22Rv1 (cell line): ENCODE measurements around the gene PDE8B.

ENCODE experiments used
- ZFX ChIP-seq: fragments of 450-650 bp; IDR thresholded peaks from 2 replicates; pipeline ENCODE4 v1.6.1; 2017; ENCODE audit warnings: antibody characterized with exemption, borderline replicate concordance
- TF ChIP-seq, protein P1 (sequence below): fragments of 450-650 bp; IDR thresholded peaks from 2 replicates; pipeline ENCODE4 v1.5.1; 2017; ENCODE audit warnings: mild to moderate bottlenecking

- TF ChIP-seq, protein P1, sequence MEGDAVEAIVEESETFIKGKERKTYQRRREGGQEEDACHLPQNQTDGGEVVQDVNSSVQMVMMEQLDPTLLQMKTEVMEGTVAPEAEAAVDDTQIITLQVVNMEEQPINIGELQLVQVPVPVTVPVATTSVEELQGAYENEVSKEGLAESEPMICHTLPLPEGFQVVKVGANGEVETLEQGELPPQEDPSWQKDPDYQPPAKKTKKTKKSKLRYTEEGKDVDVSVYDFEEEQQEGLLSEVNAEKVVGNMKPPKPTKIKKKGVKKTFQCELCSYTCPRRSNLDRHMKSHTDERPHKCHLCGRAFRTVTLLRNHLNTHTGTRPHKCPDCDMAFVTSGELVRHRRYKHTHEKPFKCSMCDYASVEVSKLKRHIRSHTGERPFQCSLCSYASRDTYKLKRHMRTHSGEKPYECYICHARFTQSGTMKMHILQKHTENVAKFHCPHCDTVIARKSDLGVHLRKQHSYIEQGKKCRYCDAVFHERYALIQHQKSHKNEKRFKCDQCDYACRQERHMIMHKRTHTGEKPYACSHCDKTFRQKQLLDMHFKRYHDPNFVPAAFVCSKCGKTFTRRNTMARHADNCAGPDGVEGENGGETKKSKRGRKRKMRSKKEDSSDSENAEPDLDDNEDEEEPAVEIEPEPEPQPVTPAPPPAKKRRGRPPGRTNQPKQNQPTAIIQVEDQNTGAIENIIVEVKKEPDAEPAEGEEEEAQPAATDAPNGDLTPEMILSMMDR: no peak
- TF ChIP-seq ZFX: no peak
Measured at GRCh38 chr5:77337246-77337645, 126.8 kb downstream of the PDE8B start.
